GM19035 (cell line): ENCODE measurements around the gene UQCRHL.

Experiments used
- ATAC-seq: cut with Tn5 transposase; IDR thresholded peaks from one replicate; pipeline ENCODE4 v1.9.1; 2021; ENCODE audit not compliant: unreplicated experiment

Gene UQCRHL

GRCh38 chr1:15758953-15759661 is 48.3 kb downstream of the UQCRHL start:
- ATAC-seq = no peak

GRCh38 chr1:15758343-15758931 is 49.0 kb downstream of the UQCRHL start, which contains the start of gene FBLIM1:
FBLIM1 (plus strand) TSS chr1:15758795; CDS start chr1:15764984, 6,189 bp downstream.
- no peak for ATAC-seq

GRCh38 chr1:15757575-15758342 is 49.7 kb downstream of the UQCRHL start:
- no peak for ATAC-seq
